GM21447 (cell line): ENCODE data around the gene FAM174C.
A peak's percentile ranks its signal among the peaks of the same experiment; 100 is the strongest.

ENCODE experiments used
- ATAC-seq: cut with Tn5 transposase; IDR thresholded peaks from one replicate; pipeline ENCODE4 v1.9.1; 2021; ENCODE audit not compliant: unreplicated experiment

The FAM174C gene

DNA sequence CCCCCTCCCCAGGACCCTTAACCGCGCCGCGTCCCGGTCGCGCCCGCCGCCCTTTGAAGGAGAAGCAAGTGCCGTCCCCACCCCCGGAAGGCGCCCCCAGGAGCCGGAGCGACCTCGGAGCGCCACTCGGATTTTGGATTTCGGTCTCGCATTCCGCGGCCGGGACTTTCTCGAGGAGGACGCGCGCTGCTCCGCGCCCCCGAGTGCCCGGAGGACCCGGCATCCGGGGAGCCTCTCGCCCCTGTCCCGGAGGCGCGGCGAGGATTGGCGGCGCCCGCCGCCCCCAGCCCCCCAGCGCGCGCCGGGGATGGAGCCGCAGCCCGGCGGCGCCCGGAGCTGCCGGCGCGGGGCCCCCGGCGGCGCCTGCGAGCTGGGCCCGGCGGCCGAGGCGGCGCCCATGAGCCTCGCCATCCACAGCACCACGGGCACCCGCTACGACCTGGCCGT lies 25.3 kb upstream of the FAM174C start:
- no peak for ATAC-seq

GRCh38 chr19:1250437-1251260 lies 24.7 kb upstream of the FAM174C start:
- ATAC-seq = no peak

- ATAC-seq = no peak
These were observed 23.8 kb upstream of the FAM174C start for GRCh38 chr19:1251330-1252220.

GRCh38 chr19:1252221-1252820 lies 23.0 kb upstream of the FAM174C start:
- ATAC-seq = no peak

GRCh38 chr19:1252821-1253513 lies 22.4 kb upstream of the FAM174C start:
- no peak for ATAC-seq

- ATAC-seq = no peak
These were observed 21.7 kb upstream of the FAM174C start for GRCh38 chr19:1253514-1254080.

DNA sequence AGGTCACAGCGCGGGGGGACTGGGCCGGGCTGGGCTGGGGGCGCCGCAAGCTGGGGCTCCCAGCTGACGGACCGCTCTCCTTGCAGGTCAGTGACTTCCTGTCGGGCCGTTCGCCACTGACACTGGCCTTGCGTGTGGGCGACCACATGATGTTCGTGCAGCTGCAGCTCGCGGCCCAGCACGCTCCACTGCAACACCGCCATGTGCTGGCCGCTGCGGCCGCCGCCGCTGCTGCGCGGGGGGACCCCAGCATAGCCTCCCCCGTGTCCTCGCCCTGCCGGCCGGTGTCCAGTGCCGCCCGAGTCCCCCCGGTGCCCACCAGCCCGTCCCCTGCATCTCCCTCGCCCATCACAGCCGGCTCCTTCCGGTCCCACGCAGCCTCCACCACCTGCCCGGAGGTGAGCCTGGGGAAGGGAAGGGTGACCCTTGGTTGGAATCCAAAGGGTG lies 21.2 kb upstream of the FAM174C start:
- ATAC-seq = no peak

GRCh38 chr19:1254530-1255185 lies 20.7 kb upstream of the FAM174C start:
- no peak for ATAC-seq

GRCh38 chr19:1255186-1256161 lies 19.9 kb upstream of the FAM174C start:
- no peak for ATAC-seq

DNA sequence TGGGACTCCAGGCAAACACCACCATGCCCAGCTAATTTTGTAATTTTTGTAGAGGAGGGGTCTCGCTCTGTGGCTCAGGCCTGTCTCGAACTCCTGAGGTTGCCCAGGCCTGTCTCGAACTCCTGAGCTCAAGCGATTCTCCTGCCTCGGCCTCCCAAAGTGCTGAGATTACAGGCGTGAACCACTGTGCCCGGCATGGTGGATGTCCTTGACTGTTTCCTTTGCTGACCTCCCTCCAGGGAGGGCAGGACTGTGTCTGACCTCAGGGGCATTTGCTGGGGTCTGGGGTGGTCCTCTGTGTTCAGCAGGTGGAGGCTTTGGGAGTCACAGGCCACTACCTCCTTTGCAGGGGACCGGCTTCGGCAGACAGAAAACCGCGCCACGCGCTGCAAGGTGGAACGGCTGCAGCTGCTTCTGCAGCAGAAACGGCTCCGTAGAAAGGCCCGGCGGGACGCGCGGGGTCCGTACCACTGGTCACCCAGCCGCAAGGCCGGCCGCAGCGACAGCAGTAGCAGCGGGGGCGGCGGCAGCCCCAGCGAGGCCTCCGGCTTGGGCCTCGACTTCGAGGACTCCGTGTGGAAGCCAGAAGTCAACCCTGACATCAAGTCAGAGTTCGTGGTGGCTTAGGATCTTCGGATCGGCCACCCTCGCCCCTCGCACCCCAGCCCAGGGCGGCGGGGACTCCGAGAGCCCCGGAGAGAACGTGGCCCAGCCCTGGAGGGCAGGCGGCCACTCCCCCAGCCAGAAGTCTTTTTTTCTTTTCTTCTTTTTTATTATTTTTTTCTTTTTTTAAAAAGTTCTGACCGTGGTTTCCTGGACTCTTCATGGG lies 18.5 kb upstream of the FAM174C start:
- ATAC-seq = no peak

DNA sequence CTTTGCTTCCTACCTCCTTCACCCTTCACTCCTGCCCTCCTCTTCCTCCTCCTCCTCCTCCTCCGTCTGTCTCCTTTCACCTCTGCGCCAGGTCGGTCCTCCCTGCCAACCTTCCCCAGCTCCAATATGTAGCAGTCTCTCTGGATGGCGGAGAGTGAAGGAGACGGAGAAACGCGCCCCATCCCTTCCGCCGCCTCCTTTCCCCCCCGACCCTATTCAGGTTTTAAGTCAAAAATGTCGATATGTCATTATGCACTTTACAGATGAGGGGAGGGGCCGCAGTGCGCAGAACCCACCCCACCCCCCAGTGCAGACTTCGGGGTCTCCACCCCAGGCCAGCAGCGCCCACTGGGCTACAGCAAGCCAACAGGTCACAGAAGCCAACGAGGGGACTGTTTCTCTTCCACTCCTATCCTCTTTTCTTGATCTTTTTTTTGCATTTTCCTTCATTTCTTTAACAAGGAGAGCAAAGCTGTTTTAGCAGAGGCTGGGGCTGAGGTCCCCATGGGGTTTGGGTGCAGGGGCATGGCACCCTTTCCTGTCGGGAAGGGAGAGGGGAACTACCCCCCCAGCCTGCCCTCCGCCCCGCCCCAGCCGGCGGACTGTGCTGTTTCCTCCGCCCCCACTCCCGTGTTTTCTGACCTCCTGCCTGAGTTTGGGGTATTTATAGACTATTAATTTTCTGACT lies 17.7 kb upstream of the FAM174C start:
- ATAC-seq = no peak

DNA sequence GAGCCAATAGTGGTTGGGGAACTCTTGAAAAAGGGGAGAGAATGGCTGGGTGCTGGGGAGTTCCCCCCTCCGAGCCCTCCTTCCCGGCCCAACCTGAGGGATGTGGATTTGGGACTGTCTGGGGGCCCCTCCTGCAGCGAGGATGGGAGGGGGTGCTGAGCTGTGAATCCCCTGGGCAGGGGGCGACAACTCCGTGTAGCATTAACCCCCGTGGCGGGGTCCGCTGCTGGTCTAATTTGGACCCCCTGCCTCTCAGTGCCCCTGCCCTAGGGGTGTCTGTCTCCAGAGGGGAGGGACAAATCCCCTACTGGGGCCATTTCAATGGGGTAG lies 17.2 kb upstream of the FAM174C start:
- ATAC-seq = no peak

- no peak for ATAC-seq
These were observed 16.6 kb upstream of the FAM174C start for GRCh38 chr19:1258707-1259205.

DNA sequence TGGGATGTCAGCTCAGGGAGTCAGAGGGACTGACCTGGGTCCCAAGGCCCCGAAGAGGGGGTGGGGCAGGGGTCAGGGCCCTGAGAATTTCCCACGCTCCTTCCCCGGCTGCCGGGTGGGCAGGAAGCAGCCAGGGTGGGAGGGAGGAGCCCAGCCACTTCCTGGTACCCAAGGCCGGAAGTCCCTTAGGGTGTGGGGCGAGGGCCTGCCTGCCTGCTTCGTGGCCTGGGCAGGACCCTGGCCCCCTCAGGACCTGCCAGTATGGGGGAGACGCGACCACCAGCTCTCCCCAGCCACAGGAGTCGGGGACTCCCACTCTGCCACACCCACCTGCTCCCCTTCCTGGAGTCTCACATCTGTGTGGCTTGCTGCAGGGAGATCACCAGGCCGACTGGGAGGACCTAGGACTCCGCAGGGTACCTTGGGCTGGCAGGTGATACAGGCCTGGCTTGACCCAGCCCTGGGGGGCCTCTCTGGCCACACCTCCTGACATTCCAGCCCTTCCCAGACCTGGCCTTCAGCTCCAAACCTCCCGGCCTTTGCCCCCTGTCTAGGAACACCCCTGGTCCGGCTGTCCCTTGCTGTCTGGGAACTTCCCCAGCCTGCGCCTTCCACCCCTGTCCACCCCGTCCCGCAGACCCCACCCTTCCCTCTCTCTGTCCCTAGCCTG lies 16.0 kb upstream of the FAM174C start:
- ATAC-seq = peak; percentile 25

GRCh38 chr19:1259876-1260748 lies 15.2 kb upstream of the FAM174C start:
- ATAC-seq = peak; percentile 18
